SJSA1 (cell line): ENCODE data around the gene JPT2. TPM values are rescaled to one million over a fixed set of nuclear protein-coding genes. Genes with fewer than 3 reads are reported as not detected.
A peak's percentile ranks its signal among the peaks of the same experiment; 100 is the strongest.
"Not testable (repeated sequence)": the region's sequence is repeated elsewhere in the genome, so short reads cannot be mapped to it uniquely, and the experiment has no call there.

Source experiments
- DNase-seq, 2 experiments: peaks; one replicate each; pipeline ENCODE4 v3.0.0-alpha.2; 2015 to 2020; ENCODE audit warnings: low spot score in 2 of 2, low read depth in 1 of 2
- H3K27ac ChIP-seq: fragments of 250-450 bp; sonication (Bioruptor Pico); 2 replicates; pipeline ENCODE4 v1.5.1; 2020; ENCODE audit warnings: mild to moderate bottlenecking, moderate library complexity
- H3K27me3 ChIP-seq: fragments of 250-450 bp; sonication (Bioruptor Pico); replicated peaks from 2 replicates; pipeline ENCODE4 v1.5.1; 2020; ENCODE audit warnings: mild to moderate bottlenecking, moderate library complexity
- H3K36me3 ChIP-seq: fragments of 250-450 bp; sonication (Bioruptor Pico); 2 replicates; pipeline ENCODE4 v1.5.1; 2020; ENCODE audit warnings: mild to moderate bottlenecking
- H3K4me1 ChIP-seq: fragments of 250-450 bp; sonication (Bioruptor Pico); replicated peaks from 2 replicates; pipeline ENCODE4 v1.6.1; 2021; ENCODE audit warnings: mild to moderate bottlenecking
- H3K4me3 ChIP-seq: fragments of 250-450 bp; sonication (Bioruptor Pico); 2 replicates; pipeline ENCODE4 v1.5.1; 2020; ENCODE audit warnings: mild to moderate bottlenecking
- H3K9me3 ChIP-seq: fragments of 250-450 bp; sonication (Bioruptor Pico); replicated peaks from 2 replicates; pipeline ENCODE4 v1.5.1; 2020; ENCODE audit warnings: mild to moderate bottlenecking
- total RNA-seq: library from RNA; depleted of rRNA; stranded (reverse); fragments of >200 nt; shearing (Covaris generic); gene quantifications from 2 replicates; pipeline ENCODE4 v1.2.3, GENCODE V29; 2014

The JPT2 gene
- total RNA-seq, 1 experiment from 2014 or later = 352 TPM

GRCh38 chr16:1696863-1697262 lies 18.8 kb downstream of the JPT2 start:
- no peak overlapping the region for H3K4me3 ChIP-seq
- peak in 1 of 2 experiments; percentile 34 for DNase-seq
- no peaks in the 10 kb centered on the region; the same call in 1 of the 2 replicates for H3K9me3 ChIP-seq
- peaks cover 15% of the 10 kb centered on the region for H3K4me1 ChIP-seq
- peaks cover 100% of the 10 kb centered on the region for H3K36me3 ChIP-seq
- no peaks in the 10 kb centered on the region for H3K27me3 ChIP-seq
- no peak overlapping the region for H3K27ac ChIP-seq

- H3K4me3 ChIP-seq = no peak overlapping the region
- 0 out of 2 replicates have a peak, but pooled peaks cover 4% of the 10 kb centered on the region for H3K4me1 ChIP-seq
- H3K27me3 ChIP-seq = no peaks in the 10 kb centered on the region
- no peak overlapping the region for H3K27ac ChIP-seq
- no peak for DNase-seq
- no peaks in the 10 kb centered on the region; the same call in 1 of the 2 replicates for H3K9me3 ChIP-seq
- peaks cover 100% of the 10 kb centered on the region for H3K36me3 ChIP-seq
Measured at GRCh38 chr16:1698680-1699079, 20.6 kb downstream of the JPT2 start.

- Histone ChIP-seq H3K4me3 (no peak overlapping the region), H3K27me3 (no peaks in the 10 kb centered on the region), H3K36me3 (peaks cover 91% of the 10 kb centered on the region), H3K27ac (no peak overlapping the region), H3K9me3 (no peaks in the 10 kb centered on the region; the same call in 1 of the 2 replicates), H3K4me1 (peaks cover 15% of the 10 kb centered on the region)
- DNase-seq = no peak
Measured at GRCh38 chr16:1700246-1700645, 22.2 kb downstream of the JPT2 start.

- DNase-seq = no peak
- Histone ChIP-seq H3K4me1 (peaks cover 16% of the 10 kb centered on the region), H3K27ac (no peak overlapping the region), H3K36me3 (peaks cover 85% of the 10 kb centered on the region), H3K4me3 (no peak overlapping the region), H3K27me3 (no peaks in the 10 kb centered on the region), H3K9me3 (no peaks in the 10 kb centered on the region; the same call in 1 of the 2 replicates)
Measured at GRCh38 chr16:1701216-1701878, 23.3 kb downstream of the JPT2 start.

GRCh38 chr16:1705324-1705687 lies 27.2 kb downstream of the JPT2 start:
- not testable (repeated sequence) for H3K9me3 ChIP-seq, H3K27me3 ChIP-seq
- peak overlapping the region; percentile 82 for H3K4me3 ChIP-seq
- H3K4me1 ChIP-seq = peaks cover 18% of the 10 kb centered on the region
- peaks cover 57% of the 10 kb centered on the region for H3K36me3 ChIP-seq
- peak overlapping the region; percentile 76 for H3K27ac ChIP-seq
- peak in 1 of 2 experiments; percentile 55 for DNase-seq

- H3K27me3 ChIP-seq = no peaks in the 10 kb centered on the region
- peak within 1 kb of the TSS; percentile 82 for H3K4me3 ChIP-seq
- DNase-seq = peak; percentile 88 to 99
- H3K36me3 ChIP-seq = peaks cover 52% of the 10 kb centered on the region
- H3K9me3 ChIP-seq = no peaks in the 10 kb centered on the region
- peaks cover 18% of the 10 kb centered on the region for H3K4me1 ChIP-seq
- peak within 1 kb of the TSS; percentile 76 for H3K27ac ChIP-seq
Measured at GRCh38 chr16:1705688-1706385, 27.8 kb downstream of the JPT2 start, which contains the start of gene MAPK8IP3. MAPK8IP3 (plus strand) TSS chr16:1706195; CDS start chr16:1706340, 145 bp downstream.

- Histone ChIP-seq H3K36me3 (peaks cover 48% of the 10 kb centered on the region), H3K27me3 (no peaks in the 10 kb centered on the region), H3K4me1 (peaks cover 18% of the 10 kb centered on the region), H3K27ac (peak overlapping the region; percentile 76), H3K4me3 (peak overlapping the region; percentile 82), H3K9me3 (no peaks in the 10 kb centered on the region)
- no peak for DNase-seq
Measured at GRCh38 chr16:1706386-1707192, 28.5 kb downstream of the JPT2 start.

GRCh38 chr16:1707193-1707790 lies 29.2 kb downstream of the JPT2 start:
- DNase-seq = peak in 1 of 2 experiments; percentile 52
- no peaks in the 10 kb centered on the region for H3K27me3 ChIP-seq
- H3K4me3 ChIP-seq = peak overlapping the region; percentile 82
- peak overlapping the region; percentile 20 for H3K27ac ChIP-seq
- peaks cover 18% of the 10 kb centered on the region for H3K4me1 ChIP-seq
- H3K36me3 ChIP-seq = peaks cover 42% of the 10 kb centered on the region
- no peaks in the 10 kb centered on the region for H3K9me3 ChIP-seq

GRCh38 chr16:1708083-1708767 lies 30.1 kb downstream of the JPT2 start:
- peaks cover 28% of the 10 kb centered on the region for H3K4me1 ChIP-seq

GRCh38 chr16:1708768-1709180 lies 30.7 kb downstream of the JPT2 start:
- H3K27me3 ChIP-seq = no peaks in the 10 kb centered on the region
- no peak overlapping the region for H3K4me3 ChIP-seq
- H3K4me1 ChIP-seq = peaks cover 30% of the 10 kb centered on the region
- H3K9me3 ChIP-seq = no peaks in the 10 kb centered on the region
- peaks cover 36% of the 10 kb centered on the region for H3K36me3 ChIP-seq
- H3K27ac ChIP-seq = no peak overlapping the region
- no peak for DNase-seq

More at GRCh38 chr16:1708083-1708767, 30.1 kb downstream of the JPT2 start:
- no peaks in the 10 kb centered on the region for H3K9me3 ChIP-seq
- no peak for DNase-seq
- no peaks in the 10 kb centered on the region for H3K27me3 ChIP-seq
- H3K36me3 ChIP-seq = peaks cover 39% of the 10 kb centered on the region
- no peak overlapping the region for H3K27ac ChIP-seq
- H3K4me3 ChIP-seq = peak overlapping the region; percentile 82; the same call in 1 of the 2 replicates

GRCh38 chr16:1709356-1709755 lies 31.3 kb downstream of the JPT2 start:
- Histone ChIP-seq H3K36me3 (peaks cover 35% of the 10 kb centered on the region), H3K9me3 (no peaks in the 10 kb centered on the region), H3K4me3 (no peak overlapping the region), H3K27ac (no peak overlapping the region), H3K4me1 (peaks cover 27% of the 10 kb centered on the region), H3K27me3 (no peaks in the 10 kb centered on the region)
- DNase-seq = no peak

- Histone ChIP-seq H3K4me1 (peaks cover 18% of the 10 kb centered on the region), H3K27me3 (no peaks in the 10 kb centered on the region), H3K36me3 (peaks cover 33% of the 10 kb centered on the region), H3K4me3 (no peak overlapping the region), H3K9me3 (no peaks in the 10 kb centered on the region), H3K27ac (no peak overlapping the region)
- DNase-seq = no peak
Measured at GRCh38 chr16:1710811-1711507, 32.9 kb downstream of the JPT2 start.
